Karpas-422 (cell line): ENCODE results near the gene LAPTM5. TPM values are rescaled to one million over a fixed set of nuclear protein-coding genes. Genes with fewer than 3 reads are reported as not detected.
A peak's percentile ranks its signal among the peaks of the same experiment; 100 is the strongest.

Experiments
- DNase-seq: peaks from one replicate; pipeline ENCODE4 v3.0.0-alpha.2; 2015
- H2AFZ ChIP-seq: fragments of 200-600 bp; sonication (generic); 2 replicates; pipeline ENCODE4 v1.6.1; 2014; ENCODE audit warnings: antibody characterized with exemption, low read length, mixed read lengths
- H3K27ac ChIP-seq: fragments of 200-600 bp; sonication (generic); 2 replicates; pipeline ENCODE4 v1.5.1; 2014; ENCODE audit warnings: mild to moderate bottlenecking, low read length, moderate library complexity
- H3K27me3 ChIP-seq: fragments of 200-600 bp; sonication (generic); 2 replicates; pipeline ENCODE4 v1.6.1; 2014; ENCODE audit warnings: low read length, mixed read lengths
- H3K36me3 ChIP-seq: fragments of 200-600 bp; sonication (generic); 2 replicates; pipeline ENCODE4 v1.6.1; 2014; ENCODE audit warnings: low read length, mixed read lengths; ENCODE audit not compliant: insufficient read depth
- H3K4me1 ChIP-seq: fragments of 200-600 bp; sonication (generic); 2 replicates; pipeline ENCODE4 v1.6.1; 2014; ENCODE audit warnings: mild to moderate bottlenecking, low read length, mixed read lengths
- H3K4me2 ChIP-seq: fragments of 200-600 bp; sonication (generic); 2 replicates; pipeline ENCODE4 v1.6.1; 2014; ENCODE audit warnings: low read length, low read depth, mild to moderate bottlenecking; ENCODE audit not compliant: poor library complexity, severe bottlenecking
- H3K4me3 ChIP-seq: fragments of 200-600 bp; sonication (generic); 2 replicates; pipeline ENCODE4 v1.5.1; 2014; ENCODE audit warnings: mild to moderate bottlenecking, antibody characterized with exemption, low read length, mixed read lengths
- H3K79me2 ChIP-seq: fragments of 200-600 bp; sonication (generic); 2 replicates; pipeline ENCODE4 v1.6.1; 2014; ENCODE audit warnings: mild to moderate bottlenecking, low read length, mixed read lengths
- H3K9ac ChIP-seq: fragments of 200-600 bp; sonication (generic); 2 replicates; pipeline ENCODE4 v1.6.0; 2014; ENCODE audit warnings: low read length
- H3K9me2 ChIP-seq: fragments of 200-600 bp; sonication (generic), shearing (Covaris generic); replicated peaks from 2 replicates; pipeline ENCODE4 v1.6.0; 2014; ENCODE audit warnings: mild to moderate bottlenecking, low read length, moderate library complexity; ENCODE audit not compliant: insufficient read depth
- H3K9me3 ChIP-seq: fragments of 300-700, 200-600 bp; sonication (generic); 2 replicates; pipeline ENCODE4 v1.6.1; 2014; ENCODE audit warnings: low read length, mixed read lengths
- H4K20me1 ChIP-seq: fragments of 200-600 bp; sonication (generic); 2 replicates; pipeline ENCODE4 v1.6.1; 2014; ENCODE audit warnings: mild to moderate bottlenecking, antibody characterized with exemption, low read length, low read depth; ENCODE audit not compliant: insufficient read depth
- total RNA-seq: library from RNA; depleted of rRNA; stranded (reverse); fragments of >200 nt; shearing (Covaris generic); gene quantifications from 2 replicates; pipeline ENCODE4 v1.2.3, GENCODE V29; 2014; ENCODE audit warnings: low replicate concordance

LAPTM5 gene
- total RNA-seq, 1 experiment from 2014 or later = 184 TPM

- Histone ChIP-seq H3K9ac (peak overlapping the region; percentile 73), H2AFZ (no peak overlapping the region), H3K27ac (peak overlapping the region; percentile 99), H3K4me3 (peak overlapping the region; percentile 21), H3K79me2 (peaks cover 35% of the 10 kb centered on the region), H3K27me3 (no peaks in the 10 kb centered on the region), H3K36me3 (no peaks in the 10 kb centered on the region), H3K4me2 (peak overlapping the region; percentile 77), H4K20me1 (peaks cover 16% of the 10 kb centered on the region; the same call in 1 of the 2 replicates), H3K9me2 (no peaks in the 10 kb centered on the region), H3K4me1 (peaks cover 96% of the 10 kb centered on the region), H3K9me3 (no peaks in the 10 kb centered on the region)
- DNase-seq = no peak
These were observed 5.0 kb downstream of the LAPTM5 start for GRCh38 chr1:30752651-30752908.

GRCh38 chr1:30751830-30752650, 5.5 kb downstream of the LAPTM5 start:
- Histone ChIP-seq H3K9me2 (no peaks in the 10 kb centered on the region), H2AFZ (no peak overlapping the region), H3K4me2 (peak overlapping the region; percentile 77), H3K9ac (peak overlapping the region; percentile 73), H4K20me1 (peaks cover 19% of the 10 kb centered on the region; the same call in 1 of the 2 replicates), H3K79me2 (peaks cover 38% of the 10 kb centered on the region), H3K27me3 (no peaks in the 10 kb centered on the region), H3K9me3 (no peaks in the 10 kb centered on the region), H3K4me3 (peak overlapping the region; percentile 21), H3K27ac (peak overlapping the region; percentile 99), H3K4me1 (peaks cover 100% of the 10 kb centered on the region), H3K36me3 (no peaks in the 10 kb centered on the region)
- peak; percentile 79 for DNase-seq

- Histone ChIP-seq H3K36me3 (no peaks in the 10 kb centered on the region), H3K27me3 (no peaks in the 10 kb centered on the region), H2AFZ (no peak overlapping the region), H3K4me2 (peak overlapping the region; percentile 77), H3K4me1 (peaks cover 100% of the 10 kb centered on the region), H3K9me2 (no peaks in the 10 kb centered on the region), H3K9me3 (no peaks in the 10 kb centered on the region), H3K27ac (peak overlapping the region; percentile 99), H4K20me1 (peaks cover 17% of the 10 kb centered on the region; the same call in 1 of the 2 replicates), H3K9ac (peak overlapping the region; percentile 73), H3K79me2 (peaks cover 48% of the 10 kb centered on the region), H3K4me3 (peak overlapping the region; percentile 52; the same call in 1 of the 2 replicates)
- DNase-seq = peak; percentile 97
These were observed 6.8 kb downstream of the LAPTM5 start for GRCh38 chr1:30750731-30751291.

DNA sequence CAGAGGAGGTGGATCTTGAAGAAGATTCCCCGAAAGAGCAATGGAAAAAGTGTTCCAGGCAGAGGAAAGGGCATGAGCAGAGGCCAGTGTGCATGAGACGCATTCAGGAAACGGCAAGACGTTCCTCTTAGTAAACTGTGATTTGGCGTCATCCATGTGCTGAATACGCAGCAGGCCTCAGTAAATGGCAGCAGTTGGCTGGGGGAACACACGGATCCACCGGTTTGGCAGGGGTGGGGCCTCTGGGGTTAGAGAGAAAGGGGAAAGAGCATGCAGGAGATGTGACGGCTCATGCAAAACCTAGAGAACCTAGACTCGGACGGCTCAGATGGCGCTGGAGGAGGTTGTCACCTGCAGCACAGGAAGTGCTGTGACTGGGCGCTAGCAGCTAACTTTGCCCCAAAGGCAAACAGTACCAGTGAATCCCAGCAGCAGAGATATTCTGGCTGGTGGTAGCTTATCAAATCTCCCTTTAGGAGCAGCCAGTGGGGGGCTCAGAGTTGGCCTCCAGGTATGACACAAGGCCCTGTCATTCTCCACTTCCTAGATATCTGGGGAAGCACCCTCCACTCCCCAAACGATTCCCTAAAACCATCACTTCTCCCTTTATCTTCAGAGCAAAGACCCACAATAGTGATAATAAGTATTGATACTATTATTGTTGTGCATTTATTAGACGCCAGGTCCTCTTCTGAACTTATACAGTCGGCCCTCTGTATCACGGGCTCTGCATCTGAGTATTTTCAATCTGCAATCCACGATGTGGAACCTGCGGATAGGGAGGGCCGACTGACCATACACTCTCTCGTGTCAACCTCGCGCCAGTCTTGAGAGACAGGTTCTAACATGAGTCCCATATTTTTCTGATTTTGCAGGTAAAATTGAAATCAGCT, 7.6 kb downstream of the LAPTM5 start:
- Histone ChIP-seq H3K36me3 (no peaks in the 10 kb centered on the region), H3K9me3 (no peaks in the 10 kb centered on the region), H3K27ac (peak overlapping the region; percentile 99), H3K4me2 (peak overlapping the region; percentile 77), H3K27me3 (no peaks in the 10 kb centered on the region), H3K79me2 (peaks cover 53% of the 10 kb centered on the region), H4K20me1 (peaks cover 10% of the 10 kb centered on the region; the same call in 1 of the 2 replicates), H3K4me1 (peaks cover 100% of the 10 kb centered on the region), H3K9me2 (no peaks in the 10 kb centered on the region), H3K9ac (peak overlapping the region; percentile 73), H2AFZ (no peak overlapping the region), H3K4me3 (peak overlapping the region; percentile 56)
- DNase-seq = peak; percentile 95

- Histone ChIP-seq H3K4me2 (peak overlapping the region; percentile 77), H3K9me3 (no peaks in the 10 kb centered on the region), H3K9me2 (no peaks in the 10 kb centered on the region), H3K4me3 (peak overlapping the region; percentile 56), H3K4me1 (peaks cover 100% of the 10 kb centered on the region), H3K79me2 (peaks cover 64% of the 10 kb centered on the region), H3K9ac (peak overlapping the region; percentile 73), H3K27ac (peak overlapping the region; percentile 99), H3K36me3 (no peaks in the 10 kb centered on the region), H2AFZ (no peak overlapping the region), H4K20me1 (peaks cover 19% of the 10 kb centered on the region), H3K27me3 (no peaks in the 10 kb centered on the region)
- DNase-seq = peak; percentile 75
These were observed 8.7 kb downstream of the LAPTM5 start for GRCh38 chr1:30748699-30749401.

- H3K4me1 ChIP-seq = peaks cover 100% of the 10 kb centered on the region
- DNase-seq = peak; percentile 48
- peak overlapping the region; percentile 77 for H3K4me2 ChIP-seq
- H3K9me3 ChIP-seq = no peaks in the 10 kb centered on the region
- peak overlapping the region; percentile 99 for H3K27ac ChIP-seq
- no peaks in the 10 kb centered on the region for H3K36me3 ChIP-seq
- H2AFZ ChIP-seq = no peak overlapping the region
- no peaks in the 10 kb centered on the region for H3K27me3 ChIP-seq
- peak overlapping the region; percentile 73 for H3K9ac ChIP-seq
- H3K9me2 ChIP-seq = no peaks in the 10 kb centered on the region
- peaks cover 25% of the 10 kb centered on the region for H4K20me1 ChIP-seq
- H3K79me2 ChIP-seq = peaks cover 67% of the 10 kb centered on the region
- H3K4me3 ChIP-seq = peak overlapping the region; percentile 56
These were observed 9.4 kb downstream of the LAPTM5 start for GRCh38 chr1:30748098-30748698.

DNA sequence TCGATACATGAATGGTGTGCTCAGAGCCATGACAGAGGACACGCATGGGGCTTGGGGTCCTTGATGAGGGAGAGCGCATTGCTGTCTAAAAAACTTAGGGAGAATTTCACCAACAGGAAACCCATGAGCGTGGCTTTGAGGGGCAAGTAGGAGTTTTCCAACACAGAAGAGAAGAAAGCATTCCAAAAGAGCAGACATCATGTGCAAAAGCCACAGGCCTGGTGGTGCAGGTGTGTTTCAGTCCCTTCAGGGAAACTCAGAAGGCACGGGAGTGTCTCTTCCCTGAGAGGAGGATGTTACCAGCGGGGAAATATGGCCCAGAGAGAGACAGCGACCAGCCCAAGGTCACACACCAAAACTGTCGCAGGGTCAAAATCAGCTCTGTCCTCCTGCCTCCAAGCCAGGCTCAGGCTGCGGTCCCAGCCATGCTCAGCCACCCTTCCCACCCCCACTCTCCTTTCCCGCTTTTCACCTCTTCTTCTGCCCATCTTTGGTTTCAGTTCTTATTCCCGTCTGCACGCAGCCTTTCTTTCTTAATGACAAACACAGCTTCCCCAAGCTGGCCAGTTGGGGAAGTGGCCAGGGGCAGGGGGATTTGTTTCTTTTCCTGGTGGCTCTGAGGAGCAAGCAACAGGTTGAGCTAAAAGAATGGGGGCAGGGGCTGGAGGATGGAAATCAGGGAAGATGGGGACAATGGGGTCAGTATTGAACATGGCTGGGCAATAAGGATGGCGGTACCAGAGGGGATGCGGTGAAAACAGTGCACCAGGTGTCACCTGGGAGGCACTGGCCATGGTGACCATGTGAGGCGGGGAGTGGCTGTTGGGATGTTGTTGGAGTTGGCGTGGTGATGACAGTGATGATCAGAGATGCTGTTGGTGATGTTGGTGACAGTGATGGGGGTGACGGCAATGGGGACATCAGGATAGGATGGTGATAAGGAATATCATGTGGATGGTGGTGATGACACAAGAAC, 10.3 kb downstream of the LAPTM5 start:
- H3K4me2 ChIP-seq = peak overlapping the region; percentile 77
- peak overlapping the region; percentile 99 for H3K27ac ChIP-seq

More for the DNA sequence above, 10.3 kb downstream of the LAPTM5 start:
- peaks cover 68% of the 10 kb centered on the region for H3K79me2 ChIP-seq
- no peak for DNase-seq
- no peaks in the 10 kb centered on the region for H3K27me3 ChIP-seq
- peaks cover 34% of the 10 kb centered on the region for H4K20me1 ChIP-seq
- peaks cover 99% of the 10 kb centered on the region for H3K4me1 ChIP-seq
- peaks cover 3% of the 10 kb centered on the region; the same call in 1 of the 2 replicates for H3K36me3 ChIP-seq
- H2AFZ ChIP-seq = no peak overlapping the region
- H3K9me2 ChIP-seq = no peaks in the 10 kb centered on the region
- no peaks in the 10 kb centered on the region for H3K9me3 ChIP-seq
- H3K9ac ChIP-seq = peak overlapping the region; percentile 73
- H3K4me3 ChIP-seq = peak overlapping the region; percentile 56; the same call in 1 of the 2 replicates
